ENCODE results near the gene SORCS2. TPM values are rescaled to one million over a fixed set of nuclear protein-coding genes. Genes with fewer than 3 reads are reported as not detected.

SORCS2 gene
- polyA plus RNA-seq, 3 donors = 0.46 to 0.55 TPM; not detected in 1

DNA sequence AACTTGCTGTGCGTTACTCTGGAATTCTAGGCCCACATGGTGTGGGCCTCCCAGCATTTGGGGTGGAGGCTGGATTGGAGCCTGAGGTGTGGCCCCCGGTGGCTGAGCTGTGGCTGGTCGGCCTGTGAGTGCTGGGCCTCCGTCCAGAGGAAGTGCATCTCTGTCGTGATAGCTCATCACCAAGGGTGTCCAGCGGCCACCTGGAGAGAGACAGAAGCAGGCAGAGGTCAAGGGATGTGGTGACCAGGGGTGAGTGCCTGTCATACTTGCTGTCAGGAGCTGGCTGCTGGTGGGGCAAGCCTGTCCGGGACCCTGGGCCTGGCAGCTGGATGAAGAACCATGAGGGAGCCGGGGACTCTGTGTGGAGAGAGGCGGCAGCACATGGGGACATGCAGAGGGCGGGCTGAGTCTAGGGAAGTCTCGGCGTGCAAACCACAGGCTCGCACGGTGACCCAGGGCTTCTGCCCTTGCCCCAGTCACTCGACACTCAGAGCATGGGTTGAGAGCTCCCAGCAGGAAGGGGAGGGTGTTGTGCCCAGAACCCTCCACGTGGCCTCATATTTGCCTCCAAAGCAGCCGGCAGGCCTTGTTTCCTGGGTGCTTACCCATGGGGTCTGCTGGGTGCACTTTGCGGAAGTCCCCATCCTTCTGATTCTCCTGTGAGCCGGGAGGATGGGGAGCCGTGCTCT is 6.2 kb downstream of the SORCS2 start:
- H3K4me1 Mint-ChIP-seq = no peaks in the 10 kb centered on the region
- H3K9ac ChIP-seq (ENCODE audit: insufficient read depth, low read length, poor library complexity, severe bottlenecking) = no peak overlapping the region
- H4K20me1 ChIP-seq (ENCODE audit: insufficient read depth, low read length) = no peaks in the 10 kb centered on the region
- no peaks in the 10 kb centered on the region for H3K36me3 Mint-ChIP-seq
- intact Hi-C loops (cut with micrococcal nuclease) = loop anchor here in 1 of 2 donors (10.0 kb wide), 1 partner anchor 516 kb away; no protein-coding TSS in a partner anchor
- no peak overlapping the region for H2AFZ ChIP-seq (ENCODE audit: insufficient read depth, low read depth, low read length, poor library complexity, severe bottlenecking)
- peaks cover 0 to 2% (median 0%) of the 10 kb centered on the region in 7 donors for H3K9me3 Mint-ChIP-seq
- peaks cover 5 to 16% of the 10 kb centered on the region in 2 donors for H3K27me3 ChIP-seq (ENCODE audit: control insufficient read depth in 2 of 2, insufficient read depth in 2 of 2, low read length in 2 of 2)
- H3K27ac Mint-ChIP-seq = no peak overlapping the region
- no peak overlapping the region for H3K27ac ChIP-seq (ENCODE audit: low read depth in 1 of 2, low read length in 2 of 2)
- WGBS (ENCODE audit: insufficient coverage) = 78% methylated on average over 20 of the region's 20 CpGs
- H3K36me3 ChIP-seq (replicated peaks in 1 of 2; ENCODE audit: control insufficient read depth in 1 of 2, insufficient read depth in 2 of 2, low read length in 2 of 2) = no peaks in the 10 kb centered on the region
- TF ChIP-seq, protein P1, sequence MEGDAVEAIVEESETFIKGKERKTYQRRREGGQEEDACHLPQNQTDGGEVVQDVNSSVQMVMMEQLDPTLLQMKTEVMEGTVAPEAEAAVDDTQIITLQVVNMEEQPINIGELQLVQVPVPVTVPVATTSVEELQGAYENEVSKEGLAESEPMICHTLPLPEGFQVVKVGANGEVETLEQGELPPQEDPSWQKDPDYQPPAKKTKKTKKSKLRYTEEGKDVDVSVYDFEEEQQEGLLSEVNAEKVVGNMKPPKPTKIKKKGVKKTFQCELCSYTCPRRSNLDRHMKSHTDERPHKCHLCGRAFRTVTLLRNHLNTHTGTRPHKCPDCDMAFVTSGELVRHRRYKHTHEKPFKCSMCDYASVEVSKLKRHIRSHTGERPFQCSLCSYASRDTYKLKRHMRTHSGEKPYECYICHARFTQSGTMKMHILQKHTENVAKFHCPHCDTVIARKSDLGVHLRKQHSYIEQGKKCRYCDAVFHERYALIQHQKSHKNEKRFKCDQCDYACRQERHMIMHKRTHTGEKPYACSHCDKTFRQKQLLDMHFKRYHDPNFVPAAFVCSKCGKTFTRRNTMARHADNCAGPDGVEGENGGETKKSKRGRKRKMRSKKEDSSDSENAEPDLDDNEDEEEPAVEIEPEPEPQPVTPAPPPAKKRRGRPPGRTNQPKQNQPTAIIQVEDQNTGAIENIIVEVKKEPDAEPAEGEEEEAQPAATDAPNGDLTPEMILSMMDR (IDR thresholded peaks at IDR 0.05) = no peak
- peaks cover 27 to 41% (median 33%) of the 10 kb centered on the region in 3 donors for H3K27me3 Mint-ChIP-seq (ENCODE audit: low read depth in 3 of 3)
- H3K4me1 ChIP-seq (ENCODE audit: control insufficient read depth in 1 of 2, insufficient read depth in 2 of 2, low read length in 2 of 2) = no peaks in the 10 kb centered on the region
- no peak overlapping the region for H3K4me2 ChIP-seq (replicated peaks; ENCODE audit: extremely low read depth, low read length, poor library complexity, severe bottlenecking)
- H3K79me2 ChIP-seq (ENCODE audit: insufficient read depth, low read length) = no peaks in the 10 kb centered on the region
- no peak for DNase-seq
- no peak overlapping the region for H3K4me3 ChIP-seq (replicated peaks in 1 of 3; ENCODE audit: low read depth in 2 of 3, low read length in 3 of 3)
- no peaks in the 10 kb centered on the region for H3K9me3 ChIP-seq (replicated peaks in 1 of 2; ENCODE audit: control insufficient read depth in 1 of 2, insufficient read depth in 1 of 2, low read length in 2 of 2)
- no peak overlapping the region for H3K4me3 Mint-ChIP-seq

DNA sequence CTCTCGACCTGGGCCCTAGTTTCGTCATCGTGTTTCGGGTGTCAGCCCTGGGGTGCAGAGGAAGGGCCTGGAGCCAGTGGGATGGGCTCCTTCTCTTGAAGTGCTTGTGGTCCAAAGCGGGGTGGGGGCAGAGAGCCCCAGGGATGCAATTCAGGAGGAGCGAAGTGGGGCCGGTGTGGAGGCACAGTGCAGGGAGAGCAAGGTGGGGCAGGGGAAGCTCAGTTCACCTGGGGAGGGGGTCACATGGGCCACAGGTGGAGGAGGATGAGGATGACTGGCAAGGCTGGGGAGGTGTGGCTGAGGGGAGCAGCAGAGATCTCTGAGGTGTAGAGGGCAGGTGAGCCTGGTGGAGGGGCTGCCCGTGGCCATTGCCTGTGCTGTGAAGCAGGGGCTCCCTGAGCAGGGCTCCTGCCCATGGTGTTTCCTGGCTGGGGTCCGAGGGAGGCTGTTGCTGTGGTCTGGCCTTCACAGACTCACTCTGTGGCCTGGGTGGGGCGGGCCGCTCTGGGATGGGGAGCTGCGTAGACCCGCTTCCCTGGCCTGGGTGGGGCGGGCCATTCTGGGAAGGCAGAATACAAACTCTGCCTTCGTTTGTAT is 6.9 kb downstream of the SORCS2 start:
- no peak overlapping the region for H3K27ac Mint-ChIP-seq
- peaks cover 21 to 35% (median 32%) of the 10 kb centered on the region in 3 donors for H3K27me3 Mint-ChIP-seq (ENCODE audit: low read depth in 3 of 3)
- Histone ChIP-seq H3K79me2 (ENCODE audit: insufficient read depth, low read length) (no peaks in the 10 kb centered on the region), H3K4me3 (replicated peaks in 1 of 3; ENCODE audit: low read depth in 2 of 3, low read length in 3 of 3) (no peak overlapping the region), H3K9ac (ENCODE audit: insufficient read depth, low read length, poor library complexity, severe bottlenecking) (no peak overlapping the region), H3K36me3 (replicated peaks in 1 of 2; ENCODE audit: control insufficient read depth in 1 of 2, insufficient read depth in 2 of 2, low read length in 2 of 2) (no peaks in the 10 kb centered on the region), H3K27ac (ENCODE audit: low read depth in 1 of 2, low read length in 2 of 2) (no peak overlapping the region), H3K27me3 (ENCODE audit: control insufficient read depth in 2 of 2, insufficient read depth in 2 of 2, low read length in 2 of 2) (peaks cover 0 to 9% of the 10 kb centered on the region in 2 donors), H3K9me3 (replicated peaks in 1 of 2; ENCODE audit: control insufficient read depth in 1 of 2, insufficient read depth in 1 of 2, low read length in 2 of 2) (no peaks in the 10 kb centered on the region), H3K4me2 (replicated peaks; ENCODE audit: extremely low read depth, low read length, poor library complexity, severe bottlenecking) (no peak overlapping the region), H2AFZ (ENCODE audit: insufficient read depth, low read depth, low read length, poor library complexity, severe bottlenecking) (no peak overlapping the region), H3K4me1 (ENCODE audit: control insufficient read depth in 1 of 2, insufficient read depth in 2 of 2, low read length in 2 of 2) (no peaks in the 10 kb centered on the region), H4K20me1 (ENCODE audit: insufficient read depth, low read length) (no peaks in the 10 kb centered on the region)
- 90% methylated on average over 13 of the region's 15 CpGs for WGBS (ENCODE audit: insufficient coverage)
- no peaks in the 10 kb centered on the region for H3K36me3 Mint-ChIP-seq
- intact Hi-C loops (cut with micrococcal nuclease) = loop anchor here in 1 of 2 donors (10.0 kb wide), 1 partner anchor 516 kb away; no protein-coding TSS in a partner anchor
- H3K9me3 Mint-ChIP-seq = peaks cover 0 to 2% (median 0%) of the 10 kb centered on the region in 7 donors
- DNase-seq = no peak
- TF ChIP-seq, protein P1 (IDR thresholded peaks at IDR 0.05) = no peak
- H3K4me1 Mint-ChIP-seq = no peaks in the 10 kb centered on the region
- no peak overlapping the region for H3K4me3 Mint-ChIP-seq

Data from CD14-positive monocyte (primary cell).